Lower leg skin (tissue), 3 donors: Measurements from ENCODE around the gene TLE3.

Experiments
- POLR2A ChIP-seq, 2 donors: fragments of 450-650 bp; IDR thresholded peaks; one replicate each; pipeline ENCODE4 v1.6.1; 2016 to 2017; ENCODE audit warnings: antibody characterized with exemption in 2 of 2, mild to moderate bottlenecking in 1 of 2, moderate library complexity in 1 of 2
- TF ChIP-seq, protein P1 (sequence below), 3 donors: fragments of 450-650 bp; IDR thresholded peaks; one replicate each; pipeline ENCODE4 v1.5.1; 2016; ENCODE audit warnings: antibody characterized with exemption in 3 of 3, mild to moderate bottlenecking in 3 of 3, moderate library complexity in 2 of 3

DNA sequence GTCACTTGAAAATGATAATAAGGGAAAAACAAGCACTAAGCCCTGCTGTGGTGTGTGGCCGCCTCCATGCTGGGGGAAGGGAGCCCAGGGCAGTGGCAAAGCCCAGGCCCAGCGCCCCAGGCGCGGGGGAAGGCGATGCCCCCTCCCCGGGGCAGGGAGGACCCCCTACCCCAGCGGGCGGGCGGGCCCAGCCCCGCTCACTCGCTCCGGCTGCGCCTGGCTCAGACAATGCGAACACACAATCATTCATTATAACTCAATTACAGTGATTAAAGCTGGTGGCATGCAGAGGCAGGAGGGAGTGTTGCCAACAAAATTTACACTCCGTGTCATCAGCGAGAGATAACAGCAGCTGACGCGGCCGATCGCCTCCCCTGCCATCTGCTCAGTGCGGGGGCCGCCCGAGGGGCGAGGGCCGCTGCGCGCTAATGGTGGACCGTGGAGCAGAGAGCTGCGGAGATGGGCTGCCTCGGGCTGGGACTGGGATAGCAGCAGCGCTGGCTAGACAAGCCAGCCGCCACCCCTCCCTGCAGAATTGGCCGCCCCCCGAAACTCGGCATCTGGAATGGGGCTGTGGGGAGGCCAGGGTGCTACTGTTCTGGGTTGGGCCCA is 64.1 kb downstream of the TLE3 start:
- TF ChIP-seq, protein P1, sequence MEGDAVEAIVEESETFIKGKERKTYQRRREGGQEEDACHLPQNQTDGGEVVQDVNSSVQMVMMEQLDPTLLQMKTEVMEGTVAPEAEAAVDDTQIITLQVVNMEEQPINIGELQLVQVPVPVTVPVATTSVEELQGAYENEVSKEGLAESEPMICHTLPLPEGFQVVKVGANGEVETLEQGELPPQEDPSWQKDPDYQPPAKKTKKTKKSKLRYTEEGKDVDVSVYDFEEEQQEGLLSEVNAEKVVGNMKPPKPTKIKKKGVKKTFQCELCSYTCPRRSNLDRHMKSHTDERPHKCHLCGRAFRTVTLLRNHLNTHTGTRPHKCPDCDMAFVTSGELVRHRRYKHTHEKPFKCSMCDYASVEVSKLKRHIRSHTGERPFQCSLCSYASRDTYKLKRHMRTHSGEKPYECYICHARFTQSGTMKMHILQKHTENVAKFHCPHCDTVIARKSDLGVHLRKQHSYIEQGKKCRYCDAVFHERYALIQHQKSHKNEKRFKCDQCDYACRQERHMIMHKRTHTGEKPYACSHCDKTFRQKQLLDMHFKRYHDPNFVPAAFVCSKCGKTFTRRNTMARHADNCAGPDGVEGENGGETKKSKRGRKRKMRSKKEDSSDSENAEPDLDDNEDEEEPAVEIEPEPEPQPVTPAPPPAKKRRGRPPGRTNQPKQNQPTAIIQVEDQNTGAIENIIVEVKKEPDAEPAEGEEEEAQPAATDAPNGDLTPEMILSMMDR (IDR thresholded peaks at IDR 0.05) = no peak
- TF ChIP-seq POLR2A (IDR thresholded peaks at IDR 0.05) = no peak
